Stimulated activated effector memory CD8-positive, alpha-beta T cell treated with anti-CD3 and anti-CD28 coated beads, Interleukin-12 subunit alpha, Interleukin-12 subunit beta, amount 100 ng/mL, for 72 hours (primary cell): Measurements from ENCODE around the gene IGSF6.
"Not testable (repeated sequence)": the region's sequence is repeated elsewhere in the genome, so short reads cannot be mapped to it uniquely, and the experiment has no call there.

ENCODE experiments used
- ATAC-seq: fragments of 150-1000 bp; cut with Tn5 transposase; 2 replicates; pipeline ENCODE4 v1.10.0; 2021
- DNase-seq, 2 donors: peaks; one replicate each; pipeline ENCODE4 v3.0.0; 2021 to 2022; ENCODE audit warnings: low spot score in 2 of 2
- H3K27ac Mint-ChIP-seq: one replicate; pipeline ENCODE4 v1.8.0; 2022; ENCODE audit warnings: mild to moderate bottlenecking, mixed read lengths
- H3K36me3 Mint-ChIP-seq: one replicate; pipeline ENCODE4 v1.8.0; 2022; ENCODE audit warnings: mild to moderate bottlenecking, mixed read lengths
- H3K4me1 Mint-ChIP-seq: one replicate; pipeline ENCODE4 v1.8.0; 2022; ENCODE audit warnings: mixed read lengths
- H3K4me3 Mint-ChIP-seq: one replicate; pipeline ENCODE4 v1.8.0; 2022; ENCODE audit warnings: mild to moderate bottlenecking, mixed read lengths
- H3K9me3 Mint-ChIP-seq: one replicate; pipeline ENCODE4 v1.8.0; 2022; ENCODE audit warnings: mixed read lengths

Gene IGSF6

DNA sequence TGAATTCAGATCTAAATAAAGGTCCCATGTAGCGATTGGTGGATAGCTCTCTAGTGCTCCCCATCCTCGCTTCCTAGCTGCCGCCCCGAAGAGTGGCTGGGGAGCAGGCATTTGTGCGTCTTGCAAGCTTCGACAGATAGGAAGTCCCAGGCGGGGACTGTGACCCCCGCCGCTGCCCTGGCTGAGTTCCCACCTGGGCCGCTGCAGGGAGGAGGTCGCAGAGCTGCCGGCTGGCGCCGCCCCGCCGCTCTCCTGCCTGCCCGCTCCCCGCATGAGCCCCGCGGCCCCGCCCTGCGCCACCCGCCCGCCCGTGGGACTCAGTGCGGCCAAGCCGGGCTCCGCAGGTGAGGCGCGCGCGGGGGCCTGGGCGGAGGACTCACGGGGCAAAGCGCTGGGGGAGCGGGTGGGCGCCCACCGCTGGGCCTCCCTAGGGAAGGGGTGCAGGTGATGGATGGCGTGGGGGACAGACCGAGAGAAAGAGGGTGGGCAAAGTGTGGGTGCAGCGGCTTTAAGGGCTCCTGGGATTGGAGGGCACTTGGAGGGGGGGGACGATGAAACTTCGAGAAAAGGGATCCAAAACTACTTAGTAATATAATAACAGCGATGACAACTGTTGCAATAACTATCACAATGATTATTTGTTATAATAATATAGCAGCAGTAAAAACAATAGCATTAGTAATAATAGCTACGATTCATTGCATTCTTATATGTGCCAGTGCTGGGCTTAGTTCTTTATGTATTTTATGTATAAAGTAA, 11.7 kb upstream of the IGSF6 start, which contains the start of gene OTOA:
Gene OTOA, plus strand, starts transcription at position 80 of the 759 bp plus-strand sequence. CDS start 14,547 bp downstream, outside the sequence.
- peak; percentile 72 for ATAC-seq

DNA sequence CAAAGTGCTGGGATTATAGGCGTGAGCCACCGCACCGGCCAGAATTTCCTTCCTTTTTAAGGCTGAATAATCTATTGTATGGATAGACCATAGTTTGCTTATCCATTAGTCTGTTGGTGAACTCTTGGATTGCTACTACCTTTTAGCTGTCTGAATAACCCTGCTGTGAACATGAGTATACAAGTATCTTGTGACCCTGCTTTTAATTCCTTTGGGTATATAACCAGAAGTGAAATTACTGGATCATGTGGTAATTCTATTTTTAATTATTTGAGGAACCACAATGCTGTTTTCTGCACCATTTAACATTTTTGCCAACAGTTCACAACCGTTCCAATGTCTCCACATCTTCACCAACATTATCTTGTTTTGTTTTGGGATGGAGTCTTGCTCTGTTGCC, 6.7 kb upstream of the IGSF6 start:
- H3K4me3 Mint-ChIP-seq, result no peak overlapping the region
- peaks cover 34% of the 10 kb centered on the region for H3K4me1 Mint-ChIP-seq
- DNase-seq, result no peak
- H3K9me3 Mint-ChIP-seq, result no peaks in the 10 kb centered on the region
- H3K27ac Mint-ChIP-seq, result no peak overlapping the region
- H3K36me3 Mint-ChIP-seq, result peaks cover 24% of the 10 kb centered on the region
- ATAC-seq, result no peak

More for the DNA sequence above, 11.7 kb upstream of the IGSF6 start, which contains the start of gene OTOA:
- no peak for DNase-seq
- no peaks in the 10 kb centered on the region for H3K36me3 Mint-ChIP-seq
- H3K4me3 Mint-ChIP-seq, result peak within 1 kb of the TSS; percentile 51
- H3K9me3 Mint-ChIP-seq, result no peaks in the 10 kb centered on the region
- no peak within 1 kb of the TSS for H3K27ac Mint-ChIP-seq
- H3K4me1 Mint-ChIP-seq, result peaks cover 11% of the 10 kb centered on the region

DNA sequence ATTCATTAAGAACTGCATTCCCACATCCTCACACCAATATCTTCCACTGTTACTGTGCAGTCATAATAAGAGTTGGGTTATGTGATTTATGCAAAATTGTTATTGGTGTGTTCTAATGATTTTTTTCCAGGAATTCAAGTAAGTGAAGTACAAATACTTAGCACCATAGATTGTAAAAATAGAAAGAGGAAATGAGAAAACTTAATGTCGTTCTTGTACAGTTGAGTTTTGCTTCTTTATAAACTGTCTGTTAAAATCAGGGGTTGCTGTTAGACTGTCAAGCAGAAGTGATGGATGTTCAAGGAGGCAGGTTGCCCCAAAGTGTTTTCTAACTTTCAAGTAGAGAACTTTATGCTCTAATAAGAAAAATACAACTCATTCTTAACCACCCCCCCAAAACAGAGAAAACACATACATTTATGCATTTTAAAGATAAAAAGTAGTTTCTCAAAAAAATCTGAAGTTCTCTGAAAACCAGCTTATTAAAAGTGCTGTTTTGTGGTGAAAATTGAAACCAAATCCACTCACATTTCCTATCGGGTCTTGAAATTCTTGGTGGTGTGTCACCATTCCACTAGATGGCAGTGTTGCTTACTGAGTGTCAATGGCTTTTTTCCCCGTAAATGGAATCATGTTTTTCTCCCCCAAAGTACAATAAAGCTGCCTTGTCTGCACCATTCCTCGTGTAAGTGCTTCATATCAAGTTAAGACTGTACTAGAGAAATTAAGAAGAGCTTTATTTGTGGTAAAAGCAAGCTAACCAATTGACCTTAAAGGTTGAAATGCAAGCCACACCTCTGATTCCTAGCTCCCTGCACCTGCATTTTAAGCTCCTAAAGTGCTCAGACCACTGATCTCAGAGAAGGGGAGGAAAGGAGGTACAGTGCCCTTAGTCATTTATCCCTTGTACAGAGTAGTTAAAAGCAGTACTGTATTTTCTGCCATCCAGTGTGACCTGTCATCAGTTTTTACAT, 4.7 kb upstream of the IGSF6 start:
- Mint-ChIP-seq H3K27ac (no peak overlapping the region), H3K4me3 (no peak overlapping the region), H3K4me1 (peaks cover 28% of the 10 kb centered on the region), H3K9me3 (no peaks in the 10 kb centered on the region), H3K36me3 (peaks cover 32% of the 10 kb centered on the region)
- DNase-seq, result no peak
- peak; percentile 39 for ATAC-seq

DNA sequence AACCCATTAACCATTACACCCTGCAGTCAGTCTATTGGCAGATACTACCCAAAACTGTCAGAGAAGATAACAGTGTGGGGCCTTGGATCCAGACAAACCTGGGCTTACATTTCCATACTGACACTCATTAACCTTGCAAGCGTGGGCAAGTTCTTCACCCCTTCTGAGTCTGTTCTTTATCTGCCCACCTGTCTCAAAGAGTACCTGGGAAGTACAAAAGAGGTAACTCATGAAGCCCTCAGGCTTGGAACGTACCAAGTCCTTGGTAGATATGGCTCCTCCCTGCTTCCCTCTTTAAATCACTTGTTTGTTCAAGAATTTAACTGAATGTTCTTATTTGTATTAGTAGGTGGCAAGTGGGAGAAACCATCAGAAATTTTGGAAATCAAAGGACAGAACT, 2.5 kb upstream of the IGSF6 start:
- Mint-ChIP-seq H3K4me1 (peaks cover 23% of the 10 kb centered on the region), H3K9me3 (no peaks in the 10 kb centered on the region), H3K36me3 (peaks cover 32% of the 10 kb centered on the region), H3K4me3 (no peak overlapping the region), H3K27ac (peak overlapping the region; percentile 16)
- ATAC-seq, result no peak
- no peak for DNase-seq

DNA sequence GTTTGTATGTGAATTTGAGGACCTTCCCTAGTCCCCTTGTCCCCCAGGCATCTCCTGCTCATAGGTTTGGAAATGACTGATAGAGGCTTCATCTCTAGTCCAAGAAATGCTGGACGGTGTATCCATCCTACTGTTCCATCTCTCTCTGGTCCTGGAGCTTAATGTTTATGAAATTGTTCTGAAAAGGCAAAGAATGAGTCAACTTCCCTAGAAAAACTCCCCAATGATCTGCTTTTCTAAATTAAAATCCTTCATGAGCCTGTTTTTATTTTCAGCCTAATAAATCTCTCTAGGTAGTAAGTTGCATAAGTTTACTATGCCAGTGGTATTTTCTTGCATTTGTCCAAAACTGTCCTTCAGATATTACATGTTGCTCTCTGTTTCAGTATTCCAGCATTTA, 2.1 kb upstream of the IGSF6 start:
- Mint-ChIP-seq H3K27ac (peak overlapping the region; percentile 16), H3K36me3 (peaks cover 32% of the 10 kb centered on the region), H3K4me1 (peaks cover 23% of the 10 kb centered on the region), H3K9me3 (no peaks in the 10 kb centered on the region), H3K4me3 (no peak overlapping the region)
- no peak for ATAC-seq
- DNase-seq, result no peak

DNA sequence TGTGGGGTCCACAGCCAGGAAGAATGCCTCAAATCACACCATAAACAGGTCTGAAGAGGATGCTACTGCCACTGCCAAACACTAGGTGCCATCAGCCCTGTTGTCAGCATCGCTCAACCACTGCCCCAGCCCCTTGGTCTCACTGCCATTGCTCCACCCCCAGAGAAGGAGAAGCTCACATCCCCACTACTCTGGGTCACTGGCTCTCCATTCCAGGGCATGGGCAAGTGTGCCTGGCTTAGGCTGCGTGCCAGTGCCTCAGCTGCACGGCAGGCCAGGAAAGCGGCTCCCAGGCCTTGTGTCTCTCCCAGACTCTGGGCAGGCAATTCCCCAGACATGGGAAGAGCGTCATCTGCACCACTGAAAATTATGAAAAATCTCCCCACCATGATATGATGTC, 1.2 kb upstream of the IGSF6 start:
- H3K36me3 Mint-ChIP-seq, result peaks cover 32% of the 10 kb centered on the region
- H3K4me1 Mint-ChIP-seq, result peaks cover 27% of the 10 kb centered on the region
- H3K27ac Mint-ChIP-seq, result no peak overlapping the region
- ATAC-seq (no peak), DNase-seq (no peak)
- H3K4me3 Mint-ChIP-seq, result no peak overlapping the region
- H3K9me3 Mint-ChIP-seq, result no peaks in the 10 kb centered on the region

DNA sequence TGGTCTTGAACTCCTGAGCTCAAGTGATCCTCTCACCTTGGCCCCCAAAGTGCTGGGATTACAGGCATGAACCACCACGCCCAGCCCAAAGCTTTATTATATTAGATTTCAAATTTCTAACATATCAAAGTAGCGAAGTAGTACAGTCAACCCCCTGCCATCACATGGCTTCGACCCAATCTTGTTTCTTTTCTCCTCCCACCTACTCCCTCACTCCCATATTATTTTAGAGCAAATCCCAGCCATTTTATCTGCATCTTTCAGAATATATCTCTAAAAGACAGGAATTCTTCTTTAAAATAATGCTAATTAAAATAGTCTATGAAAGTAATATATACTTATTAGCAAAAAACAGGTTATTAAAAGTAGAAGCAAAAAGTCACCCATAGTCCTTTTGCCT, 893 bp downstream of the IGSF6 start:
- H3K27ac Mint-ChIP-seq, result no peak overlapping the region
- no peaks in the 10 kb centered on the region for H3K9me3 Mint-ChIP-seq
- ATAC-seq (no peak), DNase-seq (no peak)
- H3K36me3 Mint-ChIP-seq, result peaks cover 25% of the 10 kb centered on the region
- no peak overlapping the region for H3K4me3 Mint-ChIP-seq
- H3K4me1 Mint-ChIP-seq, result peaks cover 28% of the 10 kb centered on the region

DNA sequence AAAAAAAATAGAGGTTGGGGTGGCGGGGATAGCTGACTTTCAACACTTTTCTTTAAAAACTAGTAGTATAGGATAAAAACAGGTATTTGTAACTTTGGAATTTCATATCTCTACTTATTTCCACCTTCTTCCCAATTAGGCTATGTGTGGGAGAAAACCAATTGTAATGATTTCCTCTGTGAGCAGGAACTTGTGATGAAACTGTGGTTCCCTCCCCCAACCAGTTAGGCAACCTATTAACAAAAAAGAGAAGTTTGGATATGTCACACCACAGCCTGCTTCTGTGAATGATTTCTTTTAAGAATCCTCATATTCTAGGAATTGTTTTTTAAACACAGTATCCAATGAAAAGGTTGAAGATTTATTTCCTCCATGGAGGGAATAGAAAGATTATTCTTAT, 1.9 kb downstream of the IGSF6 start:
- no peak overlapping the region for H3K4me3 Mint-ChIP-seq
- no peak for DNase-seq
- peaks cover 32% of the 10 kb centered on the region for H3K4me1 Mint-ChIP-seq
- ATAC-seq, result no peak
- H3K27ac Mint-ChIP-seq, result no peak overlapping the region
- H3K9me3 Mint-ChIP-seq, result no peaks in the 10 kb centered on the region
- peaks cover 16% of the 10 kb centered on the region for H3K36me3 Mint-ChIP-seq

DNA sequence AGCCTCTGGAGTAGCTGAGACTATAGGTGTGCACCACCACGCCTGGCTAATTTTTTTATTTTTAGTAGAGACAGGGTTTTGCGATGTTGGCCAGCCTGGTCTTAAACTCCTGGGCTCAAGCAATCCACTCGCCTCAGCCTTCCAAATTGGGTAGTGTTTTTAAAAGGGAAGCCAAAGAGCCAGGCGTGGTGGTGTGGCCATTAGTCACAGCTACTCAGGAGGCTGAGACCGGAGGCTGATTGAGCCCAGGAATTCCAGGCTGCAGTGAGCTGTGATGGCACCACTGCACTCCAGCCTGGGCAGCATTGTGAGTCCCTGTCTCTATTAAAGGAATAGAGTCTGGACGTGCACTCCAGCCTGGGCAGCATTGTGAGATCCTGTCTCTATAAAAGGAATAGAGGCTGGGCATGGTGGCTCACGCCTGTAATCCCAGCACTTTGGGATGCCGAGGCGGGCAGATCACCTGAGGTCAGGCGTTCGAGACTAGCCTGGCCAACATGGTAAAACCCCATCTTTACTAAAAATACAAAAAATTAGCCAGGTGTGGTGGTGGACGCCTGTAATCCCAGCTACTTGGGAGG, 2.5 kb downstream of the IGSF6 start:
- not testable (repeated sequence) for DNase-seq, H3K4me3 Mint-ChIP-seq, H3K9me3 Mint-ChIP-seq, H3K27ac Mint-ChIP-seq, ATAC-seq
- Mint-ChIP-seq H3K36me3 (peaks cover 10% of the 10 kb centered on the region), H3K4me1 (peaks cover 34% of the 10 kb centered on the region)

DNA sequence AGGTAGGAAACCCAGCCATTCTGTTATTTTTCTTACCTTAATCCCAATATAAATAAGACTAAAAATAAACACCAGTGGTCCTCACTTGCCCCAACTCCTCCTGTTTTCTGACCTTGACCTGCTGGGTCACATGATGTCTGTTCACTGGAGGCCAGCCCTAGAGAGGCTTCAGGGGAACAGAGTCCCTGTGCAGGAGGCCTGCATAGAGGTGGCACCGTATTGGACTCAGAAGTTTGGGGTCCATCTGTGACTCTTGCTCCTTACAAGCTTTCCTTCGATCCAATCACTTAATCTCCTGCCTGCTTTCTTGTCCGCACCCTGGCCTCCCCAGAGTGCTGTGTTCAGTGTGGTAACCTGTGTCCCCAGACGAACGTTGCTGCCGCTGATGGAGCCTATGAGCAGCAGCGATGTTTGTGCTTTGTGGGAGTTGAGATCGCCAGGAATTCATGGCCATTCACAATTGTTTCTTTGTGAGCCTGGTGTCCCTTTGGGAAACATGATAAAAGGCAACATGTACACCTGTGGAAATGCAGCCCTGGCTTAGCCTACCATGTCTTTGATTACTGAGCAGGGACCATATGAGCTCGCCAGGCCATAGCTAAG, 4.7 kb downstream of the IGSF6 start:
- Mint-ChIP-seq H3K9me3 (no peaks in the 10 kb centered on the region), H3K4me1 (peaks cover 34% of the 10 kb centered on the region), H3K36me3 (peaks cover under 1% of the 10 kb centered on the region), H3K27ac (no peak overlapping the region), H3K4me3 (peak overlapping the region; percentile 45)
- ATAC-seq (no peak), DNase-seq (no peak)

DNA sequence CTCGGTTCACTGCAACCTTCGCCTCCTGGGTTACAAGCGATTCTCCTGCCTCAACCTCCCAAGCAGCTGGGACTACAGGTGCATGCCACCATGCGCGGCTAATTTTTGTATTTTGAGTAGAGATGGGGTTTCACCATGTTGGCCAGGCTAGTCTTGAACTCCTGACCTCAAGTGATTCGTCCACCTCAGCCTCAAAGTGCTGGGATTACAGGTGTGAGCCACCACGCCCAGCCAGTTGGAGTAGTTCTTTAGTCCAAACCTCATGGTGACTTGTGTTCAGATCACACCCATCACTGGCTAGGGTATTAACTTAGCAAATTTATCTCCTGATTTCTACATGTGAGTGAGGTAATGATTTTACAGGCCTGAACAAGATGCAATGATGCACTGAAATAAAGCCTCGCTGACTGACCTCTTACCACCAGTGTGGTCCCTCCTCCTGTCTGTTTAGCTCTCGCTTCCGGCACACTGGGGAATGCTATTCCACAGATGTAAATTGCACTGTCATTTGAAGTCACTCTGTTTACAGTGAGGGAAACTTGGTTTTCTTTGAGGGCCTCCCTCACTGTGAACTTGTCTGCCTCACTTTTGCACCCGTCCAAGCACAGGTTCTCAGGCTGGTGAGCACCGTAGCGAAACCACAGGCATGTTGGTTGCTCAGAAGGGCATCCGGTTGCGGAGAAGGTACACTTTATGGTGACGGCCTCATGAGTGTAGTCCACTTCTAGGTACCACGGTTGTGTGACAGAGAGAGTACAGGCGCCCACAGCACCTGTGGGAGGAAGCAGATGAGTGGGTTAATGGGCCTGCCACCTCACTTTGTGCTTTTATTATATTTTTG, 5.5 kb downstream of the IGSF6 start:
- ATAC-seq (peak; percentile 99), DNase-seq (peak; percentile 47 to 80)
- H3K27ac Mint-ChIP-seq, result peak overlapping the region; percentile 21
- no peaks in the 10 kb centered on the region for H3K9me3 Mint-ChIP-seq
- peaks cover 34% of the 10 kb centered on the region for H3K4me1 Mint-ChIP-seq
- peak overlapping the region; percentile 66 for H3K4me3 Mint-ChIP-seq
- no peaks in the 10 kb centered on the region for H3K36me3 Mint-ChIP-seq

DNA sequence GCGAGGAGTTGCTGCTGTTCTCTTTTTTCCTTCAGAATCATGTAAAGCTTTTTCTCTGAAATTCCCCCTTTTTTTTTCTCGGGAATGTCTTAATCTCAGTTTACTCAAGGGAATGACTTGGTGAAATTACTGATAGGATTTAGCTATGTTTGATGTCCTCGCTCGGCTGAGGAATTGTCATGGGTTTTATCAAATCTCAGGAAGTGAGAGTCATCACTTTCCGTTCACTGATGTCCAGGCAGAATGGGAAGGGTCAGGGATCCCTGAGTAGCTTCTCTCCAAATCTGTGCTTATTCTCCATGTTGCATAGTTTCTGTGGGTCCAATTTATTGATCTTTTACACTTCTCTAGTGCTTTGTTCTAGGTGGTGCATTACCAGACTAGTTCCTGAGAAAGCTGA, 6.3 kb downstream of the IGSF6 start:
- H3K27ac Mint-ChIP-seq, result no peak overlapping the region
- ATAC-seq (no peak), DNase-seq (no peak)
- H3K4me1 Mint-ChIP-seq, result peaks cover 34% of the 10 kb centered on the region
- no peaks in the 10 kb centered on the region for H3K36me3 Mint-ChIP-seq
- peak overlapping the region; percentile 66 for H3K4me3 Mint-ChIP-seq
- no peaks in the 10 kb centered on the region for H3K9me3 Mint-ChIP-seq

DNA sequence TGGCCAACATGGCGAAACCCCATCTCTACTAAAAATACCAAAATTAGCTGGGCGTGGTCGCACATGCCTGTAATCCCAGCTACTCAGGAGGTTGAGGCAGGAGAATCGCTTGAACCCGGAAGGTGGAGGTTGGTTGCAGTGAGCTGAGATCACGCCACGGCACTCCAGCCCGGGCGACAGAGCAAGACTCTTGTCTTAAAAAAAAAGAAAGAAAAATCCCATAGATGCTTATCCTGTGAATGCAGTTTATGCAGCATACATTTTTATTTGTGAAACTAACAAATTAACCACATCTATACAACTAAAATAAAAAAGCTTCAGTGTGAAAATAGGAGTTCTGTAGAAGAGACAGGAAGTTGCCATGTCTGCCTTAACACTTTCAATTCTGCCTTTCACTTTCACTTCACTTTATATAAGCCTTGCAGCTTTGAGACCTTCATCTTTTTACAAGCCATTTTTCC, 7.1 kb downstream of the IGSF6 start:
- Mint-ChIP-seq H3K9me3 (no peaks in the 10 kb centered on the region), H3K36me3 (no peaks in the 10 kb centered on the region), H3K4me3 (peak overlapping the region; percentile 66), H3K4me1 (peaks cover 34% of the 10 kb centered on the region), H3K27ac (peak overlapping the region; percentile 8)
- no peak for DNase-seq
- peak; percentile 31 for ATAC-seq

DNA sequence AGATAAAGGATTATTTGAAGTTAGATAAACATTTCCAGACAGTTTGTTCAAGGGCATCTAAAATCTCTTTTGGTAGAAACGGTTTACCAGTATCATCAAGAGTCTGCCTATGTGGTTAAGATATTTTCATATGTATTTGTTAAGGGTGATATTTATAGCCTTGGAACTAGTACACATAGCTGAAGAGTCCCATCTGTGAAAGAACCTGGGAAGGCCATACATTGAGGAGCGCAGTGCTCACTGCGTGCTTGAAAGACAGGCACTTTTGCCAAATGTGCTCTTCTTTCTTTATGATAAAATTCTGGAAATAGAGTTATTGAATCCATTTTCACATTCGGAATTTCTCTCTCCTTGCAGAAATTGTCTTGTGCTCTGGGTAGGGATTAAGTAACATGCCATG, 7.7 kb downstream of the IGSF6 start:
- ATAC-seq (no peak), DNase-seq (no peak)
- peak overlapping the region; percentile 66 for H3K4me3 Mint-ChIP-seq
- peaks cover 34% of the 10 kb centered on the region for H3K4me1 Mint-ChIP-seq
- peak overlapping the region; percentile 8 for H3K27ac Mint-ChIP-seq
- H3K9me3 Mint-ChIP-seq, result no peaks in the 10 kb centered on the region
- H3K36me3 Mint-ChIP-seq, result no peaks in the 10 kb centered on the region
